ENCODE results near the gene BMP6.

Gene BMP6

GRCh38 chr6:7879043-7879442 lies 153.1 kb downstream of the BMP6 start:
- H4K20me1 ChIP-seq (ENCODE audit: insufficient read depth, low read length) = no peaks in the 10 kb centered on the region

GRCh38 chr6:7879579-7879978 lies 153.7 kb downstream of the BMP6 start:
- H4K20me1 ChIP-seq (ENCODE audit: insufficient read depth, low read length) = no peaks in the 10 kb centered on the region
- TF ChIP-seq CTCF (IDR thresholded peaks at IDR 0.05; ENCODE audit: low read depth, low read length) (no peak), EZH2phosphoT487 (IDR thresholded peaks at IDR 0.05; ENCODE audit: low read depth) (no peak)
- no peak overlapping the region for H3K27ac ChIP-seq (ENCODE audit: low read length)
- no peaks in the 10 kb centered on the region for H3K27me3 ChIP-seq (ENCODE audit: low read depth, low read length)
- H3K36me3 ChIP-seq (replicated peaks; ENCODE audit: low read depth, low read length) = peaks cover 40% of the 10 kb centered on the region
- H3K79me2 ChIP-seq (ENCODE audit: low read length) = no peaks in the 10 kb centered on the region
- no peak overlapping the region for H3K9ac ChIP-seq (ENCODE audit: low read length)
- H3K4me1 ChIP-seq (ENCODE audit: low read length) = no peaks in the 10 kb centered on the region
- H2AFZ ChIP-seq (ENCODE audit: low read depth, low read length) = no peak overlapping the region
- no peak overlapping the region for H3K4me3 ChIP-seq (ENCODE audit: low read length)
- H3K4me2 ChIP-seq (ENCODE audit: low read length) = no peak overlapping the region
- no peaks in the 10 kb centered on the region for H3K9me3 ChIP-seq (ENCODE audit: insufficient read depth, low read length)

More at GRCh38 chr6:7879043-7879442, 153.1 kb downstream of the BMP6 start:
- TF ChIP-seq EZH2phosphoT487 (IDR thresholded peaks at IDR 0.05; ENCODE audit: low read depth) (no peak), CTCF (IDR thresholded peaks at IDR 0.05; ENCODE audit: low read depth, low read length) (no peak)
- no peak overlapping the region for H3K27ac ChIP-seq (ENCODE audit: low read length)
- H3K4me3 ChIP-seq (ENCODE audit: low read length) = no peak overlapping the region
- H3K4me1 ChIP-seq (ENCODE audit: low read length) = no peaks in the 10 kb centered on the region
- peaks cover 35% of the 10 kb centered on the region for H3K36me3 ChIP-seq (replicated peaks; ENCODE audit: low read depth, low read length)
- no peaks in the 10 kb centered on the region for H3K9me3 ChIP-seq (ENCODE audit: insufficient read depth, low read length)
- H3K9ac ChIP-seq (ENCODE audit: low read length) = no peak overlapping the region
- H3K27me3 ChIP-seq (ENCODE audit: low read depth, low read length) = no peaks in the 10 kb centered on the region
- H2AFZ ChIP-seq (ENCODE audit: low read depth, low read length) = no peak overlapping the region
- no peak overlapping the region for H3K4me2 ChIP-seq (ENCODE audit: low read length)
- H3K79me2 ChIP-seq (ENCODE audit: low read length) = no peaks in the 10 kb centered on the region

GRCh38 chr6:7879980-7880717 lies 154.2 kb downstream of the BMP6 start:
- Histone ChIP-seq H3K27me3 (ENCODE audit: low read depth, low read length) (no peaks in the 10 kb centered on the region), H2AFZ (ENCODE audit: low read depth, low read length) (no peak overlapping the region), H3K79me2 (ENCODE audit: low read length) (no peaks in the 10 kb centered on the region), H3K27ac (ENCODE audit: low read length) (no peak overlapping the region), H3K4me1 (ENCODE audit: low read length) (no peaks in the 10 kb centered on the region), H3K9ac (ENCODE audit: low read length) (no peak overlapping the region), H3K36me3 (replicated peaks; ENCODE audit: low read depth, low read length) (peaks cover 46% of the 10 kb centered on the region), H3K4me3 (ENCODE audit: low read length) (no peak overlapping the region), H3K4me2 (ENCODE audit: low read length) (no peak overlapping the region), H4K20me1 (ENCODE audit: insufficient read depth, low read length) (no peaks in the 10 kb centered on the region), H3K9me3 (ENCODE audit: insufficient read depth, low read length) (no peaks in the 10 kb centered on the region)
- TF ChIP-seq EZH2phosphoT487 (IDR thresholded peaks at IDR 0.05; ENCODE audit: low read depth) (no peak), CTCF (IDR thresholded peaks at IDR 0.05; ENCODE audit: low read depth, low read length) (no peak)

GRCh38 chr6:7880718-7881107 lies 154.8 kb downstream of the BMP6 start:
- H2AFZ ChIP-seq (ENCODE audit: low read depth, low read length) = no peak overlapping the region

More at GRCh38 chr6:7880718-7881107, 154.8 kb downstream of the BMP6 start:
- H4K20me1 ChIP-seq (ENCODE audit: insufficient read depth, low read length) = no peaks in the 10 kb centered on the region
- no peaks in the 10 kb centered on the region for H3K4me1 ChIP-seq (ENCODE audit: low read length)
- H3K27ac ChIP-seq (ENCODE audit: low read length) = no peak overlapping the region
- no peak overlapping the region for H3K9ac ChIP-seq (ENCODE audit: low read length)
- H3K36me3 ChIP-seq (replicated peaks; ENCODE audit: low read depth, low read length) = peaks cover 52% of the 10 kb centered on the region
- TF ChIP-seq EZH2phosphoT487 (IDR thresholded peaks at IDR 0.05; ENCODE audit: low read depth) = no peak
- TF ChIP-seq CTCF (IDR thresholded peaks at IDR 0.05; ENCODE audit: low read depth, low read length) = no peak
- H3K4me3 ChIP-seq (ENCODE audit: low read length) = no peak overlapping the region
- no peaks in the 10 kb centered on the region for H3K9me3 ChIP-seq (ENCODE audit: insufficient read depth, low read length)
- no peak overlapping the region for H3K4me2 ChIP-seq (ENCODE audit: low read length)
- H3K27me3 ChIP-seq (ENCODE audit: low read depth, low read length) = no peaks in the 10 kb centered on the region
- H3K79me2 ChIP-seq (ENCODE audit: low read length) = no peaks in the 10 kb centered on the region

All from OCI-LY3 (cell line).